Right lobe of liver (tissue), 4 donors: ENCODE results near the gene HOXD10.

Experiments used
- POLR2A ChIP-seq: fragments of 450-650 bp; IDR thresholded peaks from one replicate; pipeline ENCODE4 v1.6.1; 2017; ENCODE audit warnings: antibody characterized with exemption, mild to moderate bottlenecking
- TF ChIP-seq, protein P1 (sequence below), 4 donors: fragments of 200-600 bp in 3 of 4; fragments of 450-650 bp in 1 of 4; IDR thresholded peaks; one replicate each; pipeline versions ENCODE4 v1.5.1 to v1.8.0; 2016 to 2022; ENCODE audit warnings: antibody characterized with exemption in 4 of 4, mild to moderate bottlenecking in 2 of 4
- donor health status: DM: no; HTN: no; CAD: no.
- donor health status: DM: no; HTN: no; CAD: no.
- donor health status: DM: no; HTN: yes; CAD: no.

DNA sequence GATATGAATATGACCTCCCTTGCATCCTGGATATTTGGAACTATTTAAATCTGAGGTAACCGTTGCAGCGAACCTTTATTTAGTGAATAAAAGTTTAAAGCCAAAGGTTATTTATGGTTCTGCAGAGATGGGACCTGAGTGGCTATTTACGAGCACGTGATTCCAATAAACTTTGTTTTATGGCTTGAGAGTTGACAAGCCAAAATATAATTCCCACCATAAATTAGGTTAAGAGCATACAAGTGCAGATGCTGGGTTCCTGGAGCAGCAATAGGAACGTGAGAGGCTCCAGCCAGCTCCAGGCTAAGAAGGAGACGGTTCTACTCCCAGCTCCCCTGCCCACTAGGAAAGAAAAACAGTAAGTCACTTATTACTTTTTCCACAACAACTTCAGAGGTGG, 29.5 kb downstream of the HOXD10 start:
- TF ChIP-seq, protein P1, sequence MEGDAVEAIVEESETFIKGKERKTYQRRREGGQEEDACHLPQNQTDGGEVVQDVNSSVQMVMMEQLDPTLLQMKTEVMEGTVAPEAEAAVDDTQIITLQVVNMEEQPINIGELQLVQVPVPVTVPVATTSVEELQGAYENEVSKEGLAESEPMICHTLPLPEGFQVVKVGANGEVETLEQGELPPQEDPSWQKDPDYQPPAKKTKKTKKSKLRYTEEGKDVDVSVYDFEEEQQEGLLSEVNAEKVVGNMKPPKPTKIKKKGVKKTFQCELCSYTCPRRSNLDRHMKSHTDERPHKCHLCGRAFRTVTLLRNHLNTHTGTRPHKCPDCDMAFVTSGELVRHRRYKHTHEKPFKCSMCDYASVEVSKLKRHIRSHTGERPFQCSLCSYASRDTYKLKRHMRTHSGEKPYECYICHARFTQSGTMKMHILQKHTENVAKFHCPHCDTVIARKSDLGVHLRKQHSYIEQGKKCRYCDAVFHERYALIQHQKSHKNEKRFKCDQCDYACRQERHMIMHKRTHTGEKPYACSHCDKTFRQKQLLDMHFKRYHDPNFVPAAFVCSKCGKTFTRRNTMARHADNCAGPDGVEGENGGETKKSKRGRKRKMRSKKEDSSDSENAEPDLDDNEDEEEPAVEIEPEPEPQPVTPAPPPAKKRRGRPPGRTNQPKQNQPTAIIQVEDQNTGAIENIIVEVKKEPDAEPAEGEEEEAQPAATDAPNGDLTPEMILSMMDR (IDR thresholded peaks at IDR 0.05) = no peak
- TF ChIP-seq POLR2A = no peak
